HepG2 (cell line): ENCODE results near the gene TBC1D30. TPM values are rescaled to one million over a fixed set of nuclear protein-coding genes. Genes with fewer than 3 reads are reported as not detected.

Experiments used
- ATAC-seq: fragments of 200-7000 bp; cut with Tn5 transposase; 3 replicates; pipeline ENCODE4 v1.9.1; 2020; ENCODE audit warnings: mild to moderate bottlenecking, moderate library complexity
- BruUV-seq: library from RNA; stranded (reverse); fragments of 400-500 nt; replicated peaks from 2 replicates; lab custom pipeline; 2021; lab: Mats Ljungman, UMichigan
- CTCF ChIA-PET: fragments of 300-600 bp; formaldehyde crosslinking; extraction: SDS; loops from one replicate; lab custom pipeline; 2021; ENCODE audit warnings: low total read pairs, inconsistent platforms, low intra/inter-chr PET ratio; lab: Yijun Ruan, JAX
- POLR2A ChIA-PET: fragments of 350-600 bp; sonication (Branson Sonifier 250); formaldehyde crosslinking; loops from one replicate; lab custom pipeline; 2020; ENCODE audit warnings: antibody characterized with exemption, inconsistent platforms; lab: Yijun Ruan, JAX
- DNase-seq: peaks from one replicate; pipeline ENCODE4 v3.0.0-alpha.2; 2015; ENCODE audit warnings: low spot score
- FAIRE-seq: peaks from 3 replicates; lab custom pipeline; 2011; peaks lifted over from hg19 to GRCh38; lab: Jason Lieb, UNC
- H2AFZ ChIP-seq: one replicate; pipeline ENCODE4 v1.6.1; 2011; ENCODE audit warnings: low read length, inconsistent platforms
- H3K27ac ChIP-seq: fragments of 300-600 bp; 3 replicates; pipeline ENCODE4 v1.8.0; 2011; ENCODE audit warnings: mixed run types, mild to moderate bottlenecking, mixed read lengths, low read length, inconsistent platforms; ENCODE audit not compliant: insufficient read depth; ENCODE audit errors: extremely low read length
- H3K27me3 ChIP-seq, 2 experiments: fragments of 200-600 bp in 1 of 2; 2 replicates in 1 of 2; 3 replicates in 1 of 2; pipeline versions ENCODE4 v1.6.0 to v1.8.0; 2011; ENCODE audit warnings: low read length in 2 of 2, mild to moderate bottlenecking in 2 of 2, moderate library complexity in 2 of 2, inconsistent platforms in 1 of 2; ENCODE audit not compliant: insufficient read depth in 2 of 2, control insufficient read depth in 1 of 2
- H3K36me3 ChIP-seq, 2 experiments: fragments of 200-600 bp in 1 of 2; replicated peaks in 1 of 2; 2 replicates in 1 of 2; 3 replicates in 1 of 2; pipeline versions ENCODE4 v1.5.1 to v1.8.0; 2011; ENCODE audit warnings: low read length in 2 of 2, inconsistent platforms in 1 of 2; ENCODE audit not compliant: insufficient read depth in 2 of 2, control insufficient read depth in 1 of 2
- H3K4me1 ChIP-seq: 2 replicates; pipeline ENCODE4 v1.5.1; 2012; ENCODE audit warnings: low read length, inconsistent platforms; ENCODE audit not compliant: insufficient read depth
- H3K4me2 ChIP-seq: 2 replicates; pipeline ENCODE4 v1.6.0; 2011; ENCODE audit warnings: low read depth, low read length, inconsistent platforms
- H3K4me3 ChIP-seq, 3 experiments: fragments of 200-600 bp in 1 of 3; sonication (generic), shearing (Covaris generic) in 1 of 3; replicated peaks in 1 of 3; 2 replicates each; pipeline ENCODE4 v1.5.1; 2011 to 2016; ENCODE audit warnings: low read length in 3 of 3, inconsistent platforms in 2 of 3, low read depth in 2 of 3, mild to moderate bottlenecking in 2 of 3, control low read depth in 1 of 3, mixed read lengths in 1 of 3; ENCODE audit not compliant: insufficient read depth in 1 of 3
- H3K79me2 ChIP-seq: one replicate; pipeline ENCODE4 v1.6.1; 2011; ENCODE audit warnings: low read length, inconsistent platforms; ENCODE audit not compliant: insufficient read depth
- H3K9ac ChIP-seq: 2 replicates; pipeline ENCODE4 v1.6.0; 2011; ENCODE audit warnings: mild to moderate bottlenecking, low read depth, low read length, inconsistent platforms; ENCODE audit not compliant: insufficient read depth
- H3K9me3 ChIP-seq: 2 replicates; pipeline ENCODE4 v1.5.1; 2012; ENCODE audit warnings: mild to moderate bottlenecking, low read length
- H4K20me1 ChIP-seq: 2 replicates; pipeline ENCODE4 v1.6.0; 2011; ENCODE audit warnings: inconsistent platforms, mild to moderate bottlenecking, low read length, moderate library complexity; ENCODE audit not compliant: insufficient read depth
- AGO1 ChIP-seq: fragments of 200-400 bp; formaldehyde crosslinking; IDR thresholded peaks from 2 replicates; pipeline ENCODE4 v1.6.1; 2017; ENCODE audit warnings: mild to moderate bottlenecking, low read depth, low read length, moderate library complexity; ENCODE audit not compliant: poor library complexity, severe bottlenecking
- JUNB ChIP-seq: sonication (generic); formaldehyde crosslinking; IDR thresholded peaks from 2 replicates; pipeline ENCODE4 v1.8.0; 2022; ENCODE audit warnings: missing genetic modification reagents, mild to moderate bottlenecking, borderline replicate concordance
- POLR2G ChIP-seq: fragments of 200-400 bp; formaldehyde crosslinking; IDR thresholded peaks from 2 replicates; pipeline ENCODE4 v1.6.1; 2018; ENCODE audit warnings: mild to moderate bottlenecking, low read depth, low read length, moderate library complexity
- SP5 ChIP-seq: IDR thresholded peaks from 2 replicates; pipeline ENCODE4 v1.6.1; 2016; ENCODE audit warnings: low read depth, borderline replicate concordance
- XRCC5 ChIP-seq: fragments of 200-400 bp; formaldehyde crosslinking; optimal IDR thresholded peaks from 2 replicates; pipeline ENCODE3; 2017; ENCODE audit warnings: mild to moderate bottlenecking, low read length
- ZBTB38 ChIP-seq: sonication (generic); formaldehyde crosslinking; IDR thresholded peaks from 2 replicates; pipeline ENCODE4 v1.5.1; 2020; ENCODE audit warnings: mild to moderate bottlenecking, missing genetic modification reagents
- ZNF274 ChIP-seq: sonication (generic); formaldehyde crosslinking; IDR thresholded peaks from 2 replicates; pipeline ENCODE4 v1.5.1; 2020; ENCODE audit warnings: mild to moderate bottlenecking, missing genetic modification reagents
- WGBS: methylation state at CpG from one replicate; pipeline ENCODE4 v1.1.6; 2017; ENCODE audit warnings: low lambda C conversion rate; 5-methylcytosine and 5-hydroxymethylcytosine counted together
- in situ Hi-C: cut with HindIII; loops from 2 replicates; pipeline ENCODE4 v1.10.0; 2017; ENCODE audit warnings: low pct_unique_long_range_greater_than_20kb; ENCODE audit not compliant: extremely low pct_ligation_motif_present
- intact Hi-C: fragments of 100-400 bp; cut with micrococcal nuclease; formaldehyde crosslinking; loops from one replicate; pipeline ENCODE4 v1.10.0; 2022; ENCODE audit not compliant: unreplicated experiment
- polyA plus RNA-seq, 8 experiments: library from polyadenylated mRNA; depleted of rRNA in 3 of 8; stranded (reverse) in 7 of 8; unstranded in 1 of 8; fragments of >200 nt; fragmentation: Illumina TruSeq in 4 of 8; extraction: Trizol in 4 of 8; gene quantifications; 2 replicates each; pipeline versions ENCODE4 v1.2.1 to v1.2.3, GENCODE V29; 2011 to 2016; ENCODE audit warnings: low read depth in 4 of 8, missing spikeins in 1 of 8, mixed read lengths in 1 of 8; ENCODE audit not compliant: insufficient read depth in 1 of 8
- total RNA-seq, 5 experiments: library from RNA; depleted of rRNA; stranded (reverse); fragments of >200 nt; fragmentation: Illumina TruSeq; extraction: Trizol; gene quantifications; 2 replicates each; pipeline ENCODE4 v1.2.3, GENCODE V29; 2016; ENCODE audit warnings: low read depth in 1 of 5
- TF ChIP-seq, protein P1 (sequence below): sonication (generic); formaldehyde crosslinking; IDR thresholded peaks from 2 replicates; pipeline ENCODE4 v1.5.1; 2020; ENCODE audit warnings: mild to moderate bottlenecking, missing genetic modification reagents, moderate library complexity
- TF ChIP-seq, protein P2 (sequence below): sonication (generic); formaldehyde crosslinking; IDR thresholded peaks from 2 replicates; pipeline ENCODE4 v1.4.0; 2020; ENCODE audit warnings: missing genetic modification reagents

The TBC1D30 gene
- total and polyA plus RNA-seq, 2 of the 13 experiments (the other 11 are each of a cell fraction or from before 2014, with no cell fraction given): 0.42 to 0.67 TPM

DNA sequence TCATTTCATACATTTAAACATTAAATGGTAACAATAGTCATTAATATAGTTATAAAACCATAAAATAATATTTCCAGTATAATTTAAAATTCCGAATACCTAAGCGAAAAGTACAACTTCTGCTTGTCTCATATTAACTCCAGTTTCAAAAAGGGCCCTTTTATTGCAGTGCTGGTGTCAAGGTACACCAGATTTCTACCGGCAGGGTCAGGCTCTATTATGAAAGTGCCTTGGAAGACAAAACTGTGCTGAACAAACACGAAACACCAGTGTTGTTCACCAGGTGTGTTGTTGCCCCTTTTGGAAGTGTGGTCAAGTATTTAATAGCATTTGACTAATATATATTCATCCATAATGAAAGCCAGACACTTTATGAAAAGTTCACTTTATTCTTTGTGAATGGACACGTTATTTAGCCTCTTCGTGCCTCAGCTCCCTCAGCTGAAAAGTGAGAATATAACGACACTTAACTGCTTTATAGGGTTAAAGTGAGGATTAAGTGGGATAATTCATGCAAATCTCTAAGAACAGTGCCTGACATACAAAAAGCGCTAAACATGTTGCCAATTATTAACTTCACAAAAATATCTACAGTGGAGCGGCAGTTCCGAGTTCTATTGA is 45.0 kb upstream of the TBC1D30 start (continued):
- no peak for TF ChIP-seq ZBTB38 (CRISPR knock-in tag)
- TF ChIP-seq AGO1: no peak
- no peak for TF ChIP-seq JUNB (CRISPR knock-in tag)
- TF ChIP-seq POLR2G: no peak
- TF ChIP-seq, protein P1, sequence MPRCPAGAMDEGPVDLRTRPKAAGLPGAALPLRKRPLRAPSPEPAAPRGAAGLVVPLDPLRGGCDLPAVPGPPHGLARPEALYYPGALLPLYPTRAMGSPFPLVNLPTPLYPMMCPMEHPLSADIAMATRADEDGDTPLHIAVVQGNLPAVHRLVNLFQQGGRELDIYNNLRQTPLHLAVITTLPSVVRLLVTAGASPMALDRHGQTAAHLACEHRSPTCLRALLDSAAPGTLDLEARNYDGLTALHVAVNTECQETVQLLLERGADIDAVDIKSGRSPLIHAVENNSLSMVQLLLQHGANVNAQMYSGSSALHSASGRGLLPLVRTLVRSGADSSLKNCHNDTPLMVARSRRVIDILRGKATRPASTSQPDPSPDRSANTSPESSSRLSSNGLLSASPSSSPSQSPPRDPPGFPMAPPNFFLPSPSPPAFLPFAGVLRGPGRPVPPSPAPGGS (CRISPR knock-in tag): no peak

DNA sequence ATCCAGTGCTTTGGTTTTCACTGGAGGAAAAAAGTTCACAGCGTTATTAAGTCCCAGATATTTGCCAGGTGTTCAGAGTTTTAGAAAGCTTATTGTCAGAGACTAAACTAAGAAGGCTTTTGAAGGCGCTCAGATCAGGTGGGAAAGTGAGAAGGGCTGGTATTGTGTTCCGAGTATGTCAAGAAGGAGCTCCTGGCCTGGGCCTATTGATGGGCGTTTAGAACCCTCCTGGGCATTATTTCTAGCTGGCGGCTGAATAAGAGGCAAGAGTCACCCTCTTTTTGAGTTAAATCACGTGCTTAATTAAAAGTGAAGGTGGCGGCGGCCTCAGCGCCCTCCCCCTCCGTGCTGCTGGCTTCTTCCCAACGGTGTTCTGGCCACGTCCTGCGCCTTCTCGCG is 44.3 kb upstream of the TBC1D30 start:
- ChIA-PET POLR2A (interaction anchor here (1.0 to 1.3 kb wide), 2 partner anchors 15 to 16 kb away, joined by 3 read pairs; no protein-coding TSS in a partner anchor), CTCF (no interaction called here)
- peak overlapping the region; percentile 10 to 58 (median 46); a peak in 4 of 6 replicates for H3K4me3 ChIP-seq
- no peaks in the 10 kb centered on the region for H3K36me3 ChIP-seq
- in situ Hi-C loops: no loop called here
- no peak overlapping the region for H2AFZ ChIP-seq
- H3K9me3 ChIP-seq: peaks cover 8% of the 10 kb centered on the region
- TF ChIP-seq XRCC5: peak; percentile 59
- no peak for TF ChIP-seq SP5 (CRISPR knock-in tag)
- TF ChIP-seq ZNF274 (CRISPR knock-in tag): 0 out of 2 replicates have a peak, but pooled peaks have one; percentile 52
- TF ChIP-seq, protein P2, sequence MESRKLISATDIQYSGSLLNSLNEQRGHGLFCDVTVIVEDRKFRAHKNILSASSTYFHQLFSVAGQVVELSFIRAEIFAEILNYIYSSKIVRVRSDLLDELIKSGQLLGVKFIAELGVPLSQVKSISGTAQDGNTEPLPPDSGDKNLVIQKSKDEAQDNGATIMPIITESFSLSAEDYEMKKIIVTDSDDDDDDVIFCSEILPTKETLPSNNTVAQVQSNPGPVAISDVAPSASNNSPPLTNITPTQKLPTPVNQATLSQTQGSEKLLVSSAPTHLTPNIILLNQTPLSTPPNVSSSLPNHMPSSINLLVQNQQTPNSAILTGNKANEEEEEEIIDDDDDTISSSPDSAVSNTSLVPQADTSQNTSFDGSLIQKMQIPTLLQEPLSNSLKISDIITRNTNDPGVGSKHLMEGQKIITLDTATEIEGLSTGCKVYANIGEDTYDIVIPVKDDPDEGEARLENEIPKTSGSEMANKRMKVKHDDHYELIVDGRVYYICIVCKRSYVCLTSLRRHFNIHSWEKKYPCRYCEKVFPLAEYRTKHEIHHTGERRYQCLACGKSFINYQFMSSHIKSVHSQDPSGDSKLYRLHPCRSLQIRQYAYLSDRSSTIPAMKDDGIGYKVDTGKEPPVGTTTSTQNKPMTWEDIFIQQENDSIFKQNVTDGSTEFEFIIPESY: peak; percentile 63; the same call in 1 of the 2 replicates
- H3K79me2 ChIP-seq: no peaks in the 10 kb centered on the region
- intact Hi-C loops: no loop called here
- WGBS: 27% methylated on average over 5 of the region's 15 CpGs
- no peak overlapping the region for H3K27ac ChIP-seq
- H4K20me1 ChIP-seq: no peaks in the 10 kb centered on the region
- H3K4me2 ChIP-seq: peak overlapping the region; percentile 74
- no TSS peak for BruUV-seq
- H3K4me1 ChIP-seq: peaks cover 28% of the 10 kb centered on the region
- ATAC-seq (peak; percentile 31), FAIRE-seq (no peak), DNase-seq (no peak)
- H3K27me3 ChIP-seq: peaks cover 2 to 35% of the 10 kb centered on the region in 2 experiments; a peak in 4 of 5 replicates
- H3K9ac ChIP-seq: no peak overlapping the region
